GM12878 (cell line): ENCODE results near the gene THAP7. TPM values are rescaled to one million over a fixed set of nuclear protein-coding genes. Genes with fewer than 3 reads are reported as not detected.

Source experiments
- ATAC-seq: fragments of 200-7000 bp; cut with Tn5 transposase; 3 replicates; pipeline ENCODE4 v1.9.1; 2020; ENCODE audit warnings: mild to moderate bottlenecking, moderate library complexity
- BruUV-seq: library from RNA; stranded (reverse); fragments of 400-500 nt; replicated peaks from 2 replicates; lab custom pipeline; 2021; lab: Mats Ljungman, UMichigan
- CTCF ChIA-PET: fragments of 300-600 bp; sonication (Branson Sonifier 250); formaldehyde crosslinking; extraction: SDS; loops from one replicate; lab custom pipeline; 2021; ENCODE audit warnings: inconsistent platforms; lab: Yijun Ruan, JAX
- POLR2A ChIA-PET: fragments of 350-600 bp; formaldehyde crosslinking; extraction: SDS; loops from one replicate; lab custom pipeline; 2021; ENCODE audit warnings: inconsistent platforms; lab: Charles Lee
- RAD21 ChIA-PET: fragments of 300-600 bp; sonication (Branson Sonifier 250); formaldehyde crosslinking; loops from one replicate; lab custom pipeline; 2023; ENCODE audit warnings: antibody characterized with exemption; ENCODE audit not compliant: unreplicated experiment; lab: Charles Lee
- SMC1A ChIA-PET: fragments of 300-600 bp; sonication (Branson Sonifier 250); formaldehyde crosslinking; loops from one replicate; lab custom pipeline; 2023; ENCODE audit not compliant: unreplicated experiment, uncharacterized antibody; lab: Charles Lee
- DNase-seq: peaks from one replicate; pipeline ENCODE4 v3.0.0-alpha.2; 2011; ENCODE audit warnings: low read depth, low spot score
- FAIRE-seq: peaks from 3 replicates; lab custom pipeline; 2011; peaks lifted over from hg19 to GRCh38; lab: Jason Lieb, UNC
- H2AFZ ChIP-seq: 2 replicates; pipeline ENCODE4 v1.6.0; 2011; ENCODE audit warnings: low read depth, low read length, control low read depth; ENCODE audit not compliant: control insufficient read depth
- H3K27ac ChIP-seq: 2 replicates; pipeline ENCODE4 v1.5.1; 2011; ENCODE audit warnings: control low read depth; ENCODE audit not compliant: control insufficient read depth, insufficient read depth
- H3K27me3 ChIP-seq, 2 experiments: replicated peaks in 1 of 2; 2 replicates each; pipeline versions ENCODE4 v1.6.0 to v1.6.1; 2011; ENCODE audit warnings: low read length in 1 of 2; ENCODE audit not compliant: control insufficient read depth in 2 of 2, insufficient read depth in 2 of 2
- H3K36me3 ChIP-seq, 2 experiments: 2 replicates each; pipeline ENCODE4 v1.5.1; 2011; ENCODE audit warnings: low read length in 1 of 2; ENCODE audit not compliant: control insufficient read depth in 2 of 2, insufficient read depth in 2 of 2
- H3K4me1 ChIP-seq: 2 replicates; pipeline ENCODE4 v1.6.1; 2011; ENCODE audit warnings: mild to moderate bottlenecking, low read length, moderate library complexity, mixed read lengths; ENCODE audit not compliant: control insufficient read depth, insufficient read depth
- H3K4me2 ChIP-seq: 2 replicates; pipeline ENCODE4 v1.6.0; 2011; ENCODE audit warnings: control low read depth; ENCODE audit not compliant: control insufficient read depth, insufficient read depth
- H3K4me3 ChIP-seq: fragments of 200-600 bp; sonication (generic); 2 replicates; pipeline ENCODE4 v1.5.1; 2016
- H3K79me2 ChIP-seq: 2 replicates; pipeline ENCODE4 v1.6.0; 2011; ENCODE audit warnings: low read length; ENCODE audit not compliant: control insufficient read depth, insufficient read depth
- H3K9ac ChIP-seq: 2 replicates; pipeline ENCODE4 v1.8.0; 2011; ENCODE audit warnings: low read length, control low read depth, mixed read lengths; ENCODE audit not compliant: control insufficient read depth, insufficient read depth
- H3K9me3 ChIP-seq: replicated peaks from 3 replicates; pipeline ENCODE4 v1.5.1; 2011; ENCODE audit warnings: mild to moderate bottlenecking, low read length; ENCODE audit not compliant: control insufficient read depth, insufficient read depth
- H4K20me1 ChIP-seq: 2 replicates; pipeline ENCODE4 v1.6.0; 2011; ENCODE audit not compliant: control insufficient read depth, insufficient read depth
- ATF3 ChIP-seq: IDR thresholded peaks from 2 replicates; pipeline ENCODE4 v1.6.1; 2011; ENCODE audit warnings: low read depth, mild to moderate bottlenecking, low read length, moderate library complexity, borderline replicate concordance; ENCODE audit errors: extremely low read depth
- DPF2 ChIP-seq: fragments of 450-650 bp; IDR thresholded peaks from 2 replicates; pipeline ENCODE4 v1.6.1; 2017; ENCODE audit warnings: mild to moderate bottlenecking
- HCFC1 ChIP-seq: fragments of 150-350 bp; IDR thresholded peaks from 2 replicates; pipeline ENCODE4 v1.6.1; 2014; ENCODE audit warnings: low read length
- HDGF ChIP-seq: fragments of 450-650 bp; IDR thresholded peaks from 2 replicates; pipeline ENCODE4 v1.6.1; 2016; ENCODE audit warnings: antibody characterized with exemption
- KAT2A ChIP-seq: conservative IDR thresholded peaks from 2 replicates; pipeline ENCODE4 v1.6.1; 2011; ENCODE audit warnings: low read depth, low read length; ENCODE audit not compliant: control insufficient read depth
- MTA2 ChIP-seq: fragments of 450-650 bp; IDR thresholded peaks from 2 replicates; pipeline ENCODE4 v1.6.1; 2016; ENCODE audit warnings: low read depth, mild to moderate bottlenecking, moderate library complexity
- NFYA ChIP-seq: IDR thresholded peaks from 2 replicates; pipeline ENCODE4 v1.6.1; 2011; ENCODE audit warnings: low read depth, mild to moderate bottlenecking, low read length, improper control_type of control experiment, borderline replicate concordance
- NR2F1 ChIP-seq: fragments of 450-650 bp; conservative IDR thresholded peaks from 2 replicates; pipeline ENCODE4 v1.6.1; 2017; ENCODE audit warnings: mild to moderate bottlenecking
- PRDM15 ChIP-seq: fragments of 450-650 bp; formaldehyde crosslinking; IDR thresholded peaks from 2 replicates; pipeline ENCODE4 v1.4.0; 2020; ENCODE audit warnings: mild to moderate bottlenecking, moderate library complexity
- SP1 ChIP-seq: IDR thresholded peaks from one replicate; pipeline ENCODE4 v1.6.1; 2011; ENCODE audit warnings: low read depth, low read length
- TCF12 ChIP-seq: IDR thresholded peaks from 2 replicates; pipeline ENCODE4 v1.6.1; 2011; ENCODE audit warnings: low read depth, mild to moderate bottlenecking, low read length
- ZNF687 ChIP-seq: fragments of 450-650 bp; IDR thresholded peaks from 2 replicates; pipeline ENCODE4 v1.6.1; 2017; ENCODE audit warnings: mild to moderate bottlenecking, moderate library complexity
- WGBS: methylation state at CpG from one replicate; pipeline ENCODE4 v1.1.6; 2016; ENCODE audit warnings: low lambda C conversion rate; ENCODE audit not compliant: insufficient replicate concordance, insufficient coverage; ENCODE audit errors: missing lambda C conversion rate; 5-methylcytosine and 5-hydroxymethylcytosine counted together
- in situ Hi-C: fragments of 300-500 bp; cut with MboI; formaldehyde crosslinking; loops from 9 replicates; pipeline ENCODE4 v1.14.3; 2018; ENCODE audit warnings: mixed read lengths
- intact Hi-C: fragments of 100-400 bp; cut with micrococcal nuclease; formaldehyde crosslinking; loops from one replicate; pipeline ENCODE4 v1.14.2; 2022; ENCODE audit not compliant: unreplicated experiment
- polyA plus RNA-seq, 11 experiments: library from polyadenylated mRNA; depleted of rRNA in 4 of 11; unstranded in 6 of 11; stranded (reverse) in 5 of 11; fragments of >200 nt; fragmentation: Nextera tagmentation in 4 of 11; fragmentation: Illumina TruSeq in 1 of 11; extraction: Ambion mirVana in 4 of 11; extraction: Trizol in 1 of 11; gene quantifications; 1 replicate in 1 of 11; 2 replicates in 10 of 11; pipeline versions ENCODE4 v1.2.1 to v1.2.3, GENCODE V29; 2011 to 2016; ENCODE audit warnings: inconsistent platforms in 2 of 11, missing spikeins in 2 of 11, low read depth in 1 of 11
- total RNA-seq, 4 experiments: library from RNA; depleted of rRNA in 3 of 4; stranded (reverse); fragments of >200 nt in 3 of 4; fragmentation: Illumina TruSeq in 1 of 4; extraction: Trizol in 1 of 4; gene quantifications; 2 replicates each; pipeline versions ENCODE4 v1.2.1 to v1.2.3, GENCODE V29; 2013 to 2021
- TF ChIP-seq, protein P1 (sequence below): fragments of 450-650 bp; IDR thresholded peaks from 2 replicates; pipeline ENCODE4 v1.6.1; 2017; ENCODE audit warnings: low read depth, mild to moderate bottlenecking, moderate library complexity

Gene THAP7
- total and polyA plus RNA-seq, 10 of the 15 experiments (the other 5 are each of a cell fraction or from before 2014, with no cell fraction given), result 0.66 to 58.3 (median 26.3) TPM

DNA sequence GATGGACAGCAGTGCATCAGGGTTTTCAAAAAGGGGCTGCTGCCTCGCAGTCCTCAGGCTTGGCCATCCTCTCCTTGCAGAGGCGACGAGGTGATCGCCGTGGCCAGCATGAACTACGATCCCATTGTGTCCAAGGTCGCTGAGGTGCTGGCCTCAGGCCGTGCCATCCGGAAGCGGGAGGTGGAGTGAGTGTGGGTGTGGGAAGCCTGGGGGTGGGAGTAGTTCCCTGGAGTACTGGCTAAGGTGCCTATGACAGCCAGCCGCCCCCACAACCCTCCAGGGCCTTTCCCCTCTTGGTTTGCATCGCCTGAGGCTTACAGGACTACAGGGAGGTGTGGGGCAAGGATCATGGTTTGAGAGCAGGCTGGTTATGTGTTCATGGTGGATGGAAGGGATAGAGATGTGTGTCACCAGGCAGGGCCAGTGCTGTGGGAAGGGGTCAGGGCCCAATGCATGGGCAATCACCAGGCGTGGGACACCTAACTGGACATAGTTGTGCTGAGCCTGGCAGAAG, 21.9 kb downstream of the THAP7 start:
- no peak for FAIRE-seq
- H2AFZ ChIP-seq, result no peak overlapping the region
- no peak overlapping the region for H3K27ac ChIP-seq
- no peaks in the 10 kb centered on the region for H3K27me3 ChIP-seq
- no peak for DNase-seq
- H3K4me3 ChIP-seq, result no peak overlapping the region
- H4K20me1 ChIP-seq, result no peaks in the 10 kb centered on the region
- RAD21 ChIA-PET, result no interaction called here
- TF ChIP-seq, protein P1, sequence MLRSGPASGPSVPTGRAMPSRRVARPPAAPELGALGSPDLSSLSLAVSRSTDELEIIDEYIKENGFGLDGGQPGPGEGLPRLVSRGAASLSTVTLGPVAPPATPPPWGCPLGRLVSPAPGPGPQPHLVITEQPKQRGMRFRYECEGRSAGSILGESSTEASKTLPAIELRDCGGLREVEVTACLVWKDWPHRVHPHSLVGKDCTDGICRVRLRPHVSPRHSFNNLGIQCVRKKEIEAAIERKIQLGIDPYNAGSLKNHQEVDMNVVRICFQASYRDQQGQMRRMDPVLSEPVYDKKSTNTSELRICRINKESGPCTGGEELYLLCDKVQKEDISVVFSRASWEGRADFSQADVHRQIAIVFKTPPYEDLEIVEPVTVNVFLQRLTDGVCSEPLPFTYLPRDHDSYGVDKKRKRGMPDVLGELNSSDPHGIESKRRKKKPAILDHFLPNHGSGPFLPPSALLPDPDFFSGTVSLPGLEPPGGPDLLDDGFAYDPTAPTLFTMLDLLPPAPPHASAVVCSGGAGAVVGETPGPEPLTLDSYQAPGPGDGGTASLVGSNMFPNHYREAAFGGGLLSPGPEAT, result no peak
- TF ChIP-seq HCFC1, result no peak
- TF ChIP-seq NR2F1, result no peak
- TF ChIP-seq KAT2A, result no peak
- TF ChIP-seq ZNF687, result no peak
- TF ChIP-seq SP1, result no peak
- no peak for TF ChIP-seq MTA2
- TF ChIP-seq HDGF, result no peak
- no peak for TF ChIP-seq ATF3
- no peak for TF ChIP-seq TCF12
- no peak for TF ChIP-seq DPF2
- TF ChIP-seq NFYA, result no peak
- no peak for TF ChIP-seq PRDM15 (CRISPR knock-in tag)
- intact Hi-C loops (no loop called here), in situ Hi-C loops (no loop called here)
- CTCF ChIA-PET, result no interaction called here
- peaks cover 10% of the 10 kb centered on the region; the same call in 1 of the 2 replicates for H3K4me1 ChIP-seq
- peaks cover 16% of the 10 kb centered on the region for H3K79me2 ChIP-seq
- H3K4me2 ChIP-seq, result no peak overlapping the region
- POLR2A ChIA-PET, result interaction anchor here (0.5 kb wide), 1 partner anchor 1435 kb away, joined by 3 read pairs; no protein-coding TSS in a partner anchor
- BruUV-seq, result no TSS peak
- WGBS, result 91% methylated on average over 12 of the region's 13 CpGs
- ATAC-seq, result no peak
- peaks cover 6% of the 10 kb centered on the region; the same call in 2 of the 3 replicates for H3K9me3 ChIP-seq
- SMC1A ChIA-PET, result interaction anchor here (1.9 kb wide), 1 partner anchor 23 kb away, joined by 4 read pairs; no protein-coding TSS in a partner anchor
- H3K9ac ChIP-seq, result no peak overlapping the region
- H3K36me3 ChIP-seq, result no peaks in the 10 kb centered on the region
